ENCODE data around the gene FBXL13.
"Not testable (repeated sequence)": the region's sequence is repeated elsewhere in the genome, so short reads cannot be mapped to it uniquely, and the experiment has no call there.

DNA sequence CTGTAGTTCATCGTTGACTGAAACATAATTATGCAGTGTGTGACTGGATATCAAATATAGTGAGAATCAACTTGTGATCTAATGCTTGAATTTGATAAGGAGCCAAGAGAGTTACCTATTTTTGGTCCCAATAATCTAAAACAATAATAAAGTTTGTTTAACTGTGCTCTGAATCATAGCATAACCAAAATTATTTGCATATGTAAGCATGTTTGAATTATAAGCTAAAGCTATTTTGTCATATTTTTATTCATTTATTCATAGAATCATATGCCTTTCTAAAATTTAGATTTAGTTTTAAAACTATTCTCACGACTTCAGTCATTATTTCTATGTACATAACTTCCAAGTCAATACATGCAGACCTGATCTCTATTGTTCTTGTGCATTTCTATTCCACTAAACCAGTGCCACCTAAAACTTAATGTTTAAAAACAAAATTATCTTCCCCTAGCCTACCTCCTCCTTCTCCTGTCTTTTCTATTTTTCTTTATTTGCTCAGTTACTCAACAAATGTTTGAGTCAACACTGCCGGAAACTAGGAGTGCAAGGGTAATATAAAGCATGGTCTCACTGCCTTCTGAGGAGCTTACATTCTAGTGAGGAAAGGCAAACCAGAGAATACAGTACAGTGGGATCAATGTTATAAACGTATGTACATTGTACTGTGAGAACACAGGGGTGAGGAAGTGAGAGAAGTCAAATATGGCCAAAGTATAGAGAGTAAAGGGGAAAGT, 284.1 kb downstream of the FBXL13 start:
- TF ChIP-seq, protein P1, sequence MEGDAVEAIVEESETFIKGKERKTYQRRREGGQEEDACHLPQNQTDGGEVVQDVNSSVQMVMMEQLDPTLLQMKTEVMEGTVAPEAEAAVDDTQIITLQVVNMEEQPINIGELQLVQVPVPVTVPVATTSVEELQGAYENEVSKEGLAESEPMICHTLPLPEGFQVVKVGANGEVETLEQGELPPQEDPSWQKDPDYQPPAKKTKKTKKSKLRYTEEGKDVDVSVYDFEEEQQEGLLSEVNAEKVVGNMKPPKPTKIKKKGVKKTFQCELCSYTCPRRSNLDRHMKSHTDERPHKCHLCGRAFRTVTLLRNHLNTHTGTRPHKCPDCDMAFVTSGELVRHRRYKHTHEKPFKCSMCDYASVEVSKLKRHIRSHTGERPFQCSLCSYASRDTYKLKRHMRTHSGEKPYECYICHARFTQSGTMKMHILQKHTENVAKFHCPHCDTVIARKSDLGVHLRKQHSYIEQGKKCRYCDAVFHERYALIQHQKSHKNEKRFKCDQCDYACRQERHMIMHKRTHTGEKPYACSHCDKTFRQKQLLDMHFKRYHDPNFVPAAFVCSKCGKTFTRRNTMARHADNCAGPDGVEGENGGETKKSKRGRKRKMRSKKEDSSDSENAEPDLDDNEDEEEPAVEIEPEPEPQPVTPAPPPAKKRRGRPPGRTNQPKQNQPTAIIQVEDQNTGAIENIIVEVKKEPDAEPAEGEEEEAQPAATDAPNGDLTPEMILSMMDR (IDR thresholded peaks at IDR 0.05; ENCODE audit: control extremely low read depth in 1 of 3, insufficient read depth in 1 of 3, low read depth in 1 of 3, low read length in 3 of 3), result not testable (repeated sequence)
- TF ChIP-seq CEBPB (IDR thresholded peaks at IDR 0.05; ENCODE audit: low read depth, low read length); SP4 (IDR thresholded peaks at IDR 0.05; ENCODE audit: low read length); NRF1 (IDR thresholded peaks at IDR 0.05; ENCODE audit: low read depth, low read length); POLR2A (IDR thresholded peaks at IDR 0.05; ENCODE audit: control extremely low read depth in 1 of 2, low read depth in 2 of 2, low read length in 2 of 2); CHD1 (IDR thresholded peaks at IDR 0.05; ENCODE audit: low read depth, low read length); POLR2AphosphoS5 (IDR thresholded peaks at IDR 0.05; ENCODE audit: low read depth, low read length); JUN (IDR thresholded peaks at IDR 0.05; ENCODE audit: low read depth, low read length); KDM1A (IDR thresholded peaks at IDR 0.05; ENCODE audit: borderline replicate concordance, low read length); MAFK (IDR thresholded peaks at IDR 0.05; ENCODE audit: low read depth, low read length); TAF7 (optimal IDR thresholded peaks at IDR 0.05; ENCODE audit: borderline replicate concordance, low read depth, low read length); TEAD4 (IDR thresholded peaks at IDR 0.05; ENCODE audit: low read depth, low read length); ZNF274 (IDR thresholded peaks at IDR 0.05; ENCODE audit: borderline replicate concordance, extremely low read depth, low read length): not testable (repeated sequence)

All from H1 (cell line).